Activated T-helper 2 cell treated with anti-CD3 and anti-CD28 coated beads, Interferon-gamma antibody, Interleukin-2, Interleukin-4, amounts not matched to agents 10 μg/mL and 5 μg/mL and 100 μg/mL, durations not matched to agents 14 hours and 24 hours and 36 hours (primary cell): ENCODE results near the gene PHB1. TPM values are rescaled to one million over a fixed set of nuclear protein-coding genes. Genes with fewer than 3 reads are reported as not detected.
A peak's percentile ranks its signal among the peaks of the same experiment; 100 is the strongest.
"Not testable (repeated sequence)": the region's sequence is repeated elsewhere in the genome, so short reads cannot be mapped to it uniquely, and the experiment has no call there.

Experiments
- DNase-seq: peaks from one replicate; pipeline ENCODE4 v3.0.0; 2021; ENCODE audit warnings: low spot score
- H3K27ac Mint-ChIP-seq: one replicate; pipeline ENCODE4 v1.8.0; 2021; ENCODE audit warnings: mixed read lengths
- H3K27me3 Mint-ChIP-seq: one replicate; pipeline ENCODE4 v1.8.0; 2021; ENCODE audit warnings: low read depth, mixed read lengths
- H3K36me3 Mint-ChIP-seq: one replicate; pipeline ENCODE4 v1.8.0; 2021; ENCODE audit warnings: low read depth, mixed read lengths
- H3K4me1 Mint-ChIP-seq: one replicate; pipeline ENCODE4 v1.8.0; 2021; ENCODE audit warnings: low read depth, mixed read lengths
- H3K4me3 Mint-ChIP-seq: one replicate; pipeline ENCODE4 v1.8.0; 2021; ENCODE audit warnings: low read depth, mild to moderate bottlenecking, moderate library complexity, mixed read lengths
- H3K9me3 Mint-ChIP-seq: one replicate; pipeline ENCODE4 v1.8.0; 2021; ENCODE audit warnings: mixed read lengths
- intact Hi-C: fragments of 100-400 bp; cut with micrococcal nuclease; formaldehyde crosslinking; loops from one replicate; pipeline ENCODE4 v1.15.1; 2023
- total RNA-seq: library from RNA; stranded (reverse); gene quantifications from 2 replicates; pipeline ENCODE4 v1.2.3, GENCODE V29; 2022

Gene PHB1
- total RNA-seq, 1 donor from 2014 or later: 335 TPM

- H3K4me3 Mint-ChIP-seq, H3K36me3 Mint-ChIP-seq, H3K27me3 Mint-ChIP-seq, DNase-seq, intact Hi-C loops, H3K9me3 Mint-ChIP-seq: not testable (repeated sequence)
- peak overlapping the region; percentile 39 for H3K27ac Mint-ChIP-seq
- H3K4me1 Mint-ChIP-seq: peaks cover 44% of the 10 kb centered on the region
Observed at GRCh38 chr17:49389514-49390347, 25.0 kb downstream of the PHB1 start.

GRCh38 chr17:49388692-49389513, 25.8 kb downstream of the PHB1 start:
- intact Hi-C loops: no loop called here
- no peak for DNase-seq
- Mint-ChIP-seq H3K9me3 (no peaks in the 10 kb centered on the region), H3K27me3 (peaks cover 5% of the 10 kb centered on the region), H3K4me3 (no peak overlapping the region), H3K36me3 (no peaks in the 10 kb centered on the region), H3K27ac (peak overlapping the region; percentile 43), H3K4me1 (peaks cover 41% of the 10 kb centered on the region)

GRCh38 chr17:49388290-49388640, 26.4 kb downstream of the PHB1 start:
- Mint-ChIP-seq H3K9me3 (no peaks in the 10 kb centered on the region), H3K27me3 (peaks cover 8% of the 10 kb centered on the region), H3K36me3 (no peaks in the 10 kb centered on the region), H3K27ac (peak overlapping the region; percentile 28), H3K4me1 (peaks cover 40% of the 10 kb centered on the region), H3K4me3 (peak overlapping the region; percentile 42)
- intact Hi-C loops: no loop called here
- DNase-seq: peak; percentile 20

- Mint-ChIP-seq H3K4me3 (no peak overlapping the region), H3K4me1 (peaks cover 40% of the 10 kb centered on the region), H3K27ac (peak overlapping the region; percentile 28), H3K27me3 (peaks cover 8% of the 10 kb centered on the region), H3K9me3 (no peaks in the 10 kb centered on the region), H3K36me3 (no peaks in the 10 kb centered on the region)
- DNase-seq: no peak
- intact Hi-C loops: no loop called here
Observed at GRCh38 chr17:49387498-49388289, 27.0 kb downstream of the PHB1 start.

- H3K27ac Mint-ChIP-seq: no peak overlapping the region
- H3K27me3 Mint-ChIP-seq: peaks cover 8% of the 10 kb centered on the region
- H3K4me1 Mint-ChIP-seq: peaks cover 40% of the 10 kb centered on the region
- no peaks in the 10 kb centered on the region for H3K36me3 Mint-ChIP-seq
- H3K9me3 Mint-ChIP-seq: no peaks in the 10 kb centered on the region
- intact Hi-C loops: no loop called here
- DNase-seq: no peak
- no peak overlapping the region for H3K4me3 Mint-ChIP-seq
Observed at GRCh38 chr17:49386373-49386772, 28.3 kb downstream of the PHB1 start.

GRCh38 chr17:49384951-49385350, 29.7 kb downstream of the PHB1 start:
- Mint-ChIP-seq H3K27me3 (peaks cover 9% of the 10 kb centered on the region), H3K4me3 (no peak overlapping the region), H3K4me1 (peaks cover 27% of the 10 kb centered on the region), H3K9me3 (no peaks in the 10 kb centered on the region), H3K27ac (no peak overlapping the region), H3K36me3 (no peaks in the 10 kb centered on the region)
- DNase-seq: no peak
- intact Hi-C loops: no loop called here

- Mint-ChIP-seq H3K4me1 (peaks cover 13% of the 10 kb centered on the region), H3K27ac (no peak overlapping the region), H3K27me3 (peaks cover 18% of the 10 kb centered on the region), H3K4me3 (no peak overlapping the region), H3K9me3 (no peaks in the 10 kb centered on the region), H3K36me3 (no peaks in the 10 kb centered on the region)
- no peak for DNase-seq
- intact Hi-C loops: no loop called here
Observed at GRCh38 chr17:49383060-49383459, 31.6 kb downstream of the PHB1 start.

GRCh38 chr17:49382556-49382955, 32.1 kb downstream of the PHB1 start:
- Mint-ChIP-seq H3K9me3 (no peaks in the 10 kb centered on the region), H3K36me3 (no peaks in the 10 kb centered on the region), H3K27me3 (peaks cover 21% of the 10 kb centered on the region), H3K4me1 (peaks cover 8% of the 10 kb centered on the region), H3K27ac (no peak overlapping the region), H3K4me3 (no peak overlapping the region)
- intact Hi-C loops: no loop called here
- no peak for DNase-seq

GRCh38 chr17:49381793-49382192, 32.9 kb downstream of the PHB1 start:
- Mint-ChIP-seq H3K9me3 (no peaks in the 10 kb centered on the region), H3K27me3 (peaks cover 21% of the 10 kb centered on the region), H3K36me3 (no peaks in the 10 kb centered on the region), H3K4me3 (no peak overlapping the region), H3K4me1 (peaks cover 2% of the 10 kb centered on the region), H3K27ac (no peak overlapping the region)
- no peak for DNase-seq
- intact Hi-C loops: no loop called here

GRCh38 chr17:49381033-49381432, 33.6 kb downstream of the PHB1 start:
- Mint-ChIP-seq H3K27ac (no peak overlapping the region), H3K36me3 (no peaks in the 10 kb centered on the region), H3K4me3 (no peak overlapping the region), H3K4me1 (peaks cover 2% of the 10 kb centered on the region), H3K27me3 (peaks cover 22% of the 10 kb centered on the region), H3K9me3 (no peaks in the 10 kb centered on the region)
- DNase-seq: no peak
- intact Hi-C loops: no loop called here

GRCh38 chr17:49379926-49380325, 34.8 kb downstream of the PHB1 start:
- Mint-ChIP-seq H3K36me3 (no peaks in the 10 kb centered on the region), H3K4me3 (no peak overlapping the region), H3K9me3 (no peaks in the 10 kb centered on the region), H3K27ac (no peak overlapping the region), H3K4me1 (peaks cover 2% of the 10 kb centered on the region), H3K27me3 (peaks cover 20% of the 10 kb centered on the region)
- intact Hi-C loops: no loop called here
- no peak for DNase-seq

- Mint-ChIP-seq H3K4me1 (no peaks in the 10 kb centered on the region), H3K4me3 (no peak overlapping the region), H3K36me3 (no peaks in the 10 kb centered on the region), H3K27ac (no peak overlapping the region), H3K9me3 (no peaks in the 10 kb centered on the region), H3K27me3 (peaks cover 16% of the 10 kb centered on the region)
- intact Hi-C loops: no loop called here
- no peak for DNase-seq
Observed at GRCh38 chr17:49378311-49378710, 36.4 kb downstream of the PHB1 start.
